Measurements from ENCODE around the gene KASH5.

DNA sequence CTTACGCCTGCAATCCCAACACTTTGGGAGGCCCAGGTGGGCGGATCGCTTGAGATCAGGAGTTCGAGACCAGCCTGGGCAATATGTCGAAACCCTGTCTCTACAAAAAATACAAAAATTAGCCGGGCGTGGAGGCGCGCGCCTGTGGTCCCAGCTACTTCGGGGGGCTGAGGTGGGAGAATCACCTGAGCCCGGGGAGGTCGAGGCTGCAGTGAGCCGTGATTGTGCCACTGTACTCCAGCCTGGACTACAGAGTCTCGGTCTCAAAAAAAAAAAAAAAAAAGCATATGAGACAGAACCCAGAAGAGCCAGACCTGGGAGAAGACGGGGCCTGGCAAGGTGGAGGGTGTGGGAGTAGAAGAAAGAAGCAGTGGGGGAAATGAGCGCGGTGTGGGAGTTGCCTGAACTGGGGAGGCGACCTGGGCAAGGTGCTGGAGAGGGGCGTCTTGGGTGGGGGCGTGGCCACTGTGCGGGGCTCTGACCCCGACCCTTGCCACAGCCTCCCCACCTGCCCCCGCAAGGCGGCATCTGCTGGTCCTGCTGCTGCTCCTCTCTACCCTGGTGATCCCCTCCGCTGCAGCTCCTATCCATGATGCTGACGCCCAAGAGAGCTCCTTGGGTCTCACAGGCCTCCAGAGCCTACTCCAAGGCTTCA is 23.8 kb upstream of the KASH5 start:
- TF ChIP-seq POLR2A (IDR thresholded peaks at IDR 0.05; ENCODE audit: low read length) (no peak), CTCF (IDR thresholded peaks at IDR 0.05) (no peak), SMC3 (IDR thresholded peaks at IDR 0.05) (no peak), BHLHE40 (IDR thresholded peaks at IDR 0.05; ENCODE audit: low read depth, low read length) (no peak), RFX5 (IDR thresholded peaks at IDR 0.05) (no peak)

Data from A549 (cell line).